Measurements from ENCODE around the gene LDOC1.
A peak's percentile ranks its signal among the peaks of the same experiment; 100 is the strongest.
"Not testable (repeated sequence)": the region's sequence is repeated elsewhere in the genome, so short reads cannot be mapped to it uniquely, and the experiment has no call there.

LDOC1 gene

GRCh38 chrX:141176586-141177451 is at the start of gene LDOC1:
TSS of gene LDOC1 (minus strand) at chrX:141177129. CDS start at chrX:141177021, 108 bp downstream.
- peak; percentile 64 for DNase-seq (ENCODE audit: low read depth)

- no peak for DNase-seq (ENCODE audit: low read depth)
These were observed 44.7 kb upstream of the LDOC1 start for GRCh38 chrX:141221611-141222010.

- DNase-seq (ENCODE audit: low read depth), result no peak
These were observed 43.5 kb upstream of the LDOC1 start for GRCh38 chrX:141220342-141221008.

GRCh38 chrX:141214196-141214595 is 37.3 kb upstream of the LDOC1 start:
- no peak for DNase-seq (ENCODE audit: low read depth)

- DNase-seq (ENCODE audit: low read depth), result no peak
These were observed 25.0 kb upstream of the LDOC1 start for GRCh38 chrX:141201962-141202361.

GRCh38 chrX:141188573-141188972 is 11.6 kb upstream of the LDOC1 start:
- DNase-seq (ENCODE audit: low read depth), result not testable (repeated sequence)

GRCh38 chrX:141185366-141185765 is 8.4 kb upstream of the LDOC1 start:
- no peak for DNase-seq (ENCODE audit: low read depth)

GRCh38 chrX:141183000-141183399 is 6.1 kb upstream of the LDOC1 start:
- DNase-seq (ENCODE audit: low read depth), result no peak

- DNase-seq (ENCODE audit: low read depth), result no peak
These were observed 3.9 kb upstream of the LDOC1 start for GRCh38 chrX:141180851-141181250.

GRCh38 chrX:141175786-141176185 is 1.1 kb downstream of the LDOC1 start:
- DNase-seq (ENCODE audit: low read depth), result no peak

- no peak for DNase-seq (ENCODE audit: low read depth)
These were observed 12.5 kb downstream of the LDOC1 start for GRCh38 chrX:141164406-141164805.

GRCh38 chrX:141158084-141158483 is 18.8 kb downstream of the LDOC1 start:
- no peak for DNase-seq (ENCODE audit: low read depth)

GRCh38 chrX:141155231-141155630 is 21.7 kb downstream of the LDOC1 start:
- not testable (repeated sequence) for DNase-seq (ENCODE audit: low read depth)

- no peak for DNase-seq (ENCODE audit: low read depth)
These were observed 34.0 kb downstream of the LDOC1 start for GRCh38 chrX:141142946-141143345.

GRCh38 chrX:141133272-141133671 is 43.7 kb downstream of the LDOC1 start:
- no peak for DNase-seq (ENCODE audit: low read depth)

- DNase-seq (ENCODE audit: low read depth), result no peak
These were observed 49.8 kb downstream of the LDOC1 start for GRCh38 chrX:141127146-141127545.
